Brain microvascular endothelial cell (primary cell): ENCODE measurements around the gene PTCH1.

ENCODE experiments used
- DNase-seq: peaks from one replicate; pipeline ENCODE4 v3.0.0-alpha.2; 2020
- H3K27ac ChIP-seq: fragments of 250-450 bp; sonication (Bioruptor Pico); 2 replicates; pipeline ENCODE4 v1.5.1; 2020; ENCODE audit warnings: mild to moderate bottlenecking, moderate library complexity
- H3K27me3 ChIP-seq: fragments of 250-450 bp; sonication (Bioruptor Pico); replicated peaks from 2 replicates; pipeline ENCODE4 v1.5.1; 2020; ENCODE audit warnings: mild to moderate bottlenecking
- H3K36me3 ChIP-seq: fragments of 250-450 bp; sonication (Bioruptor Pico); replicated peaks from 2 replicates; pipeline ENCODE4 v1.5.1; 2020; ENCODE audit warnings: mild to moderate bottlenecking
- H3K4me3 ChIP-seq: 2 replicates; pipeline ENCODE4 v1.5.1; 2011; ENCODE audit warnings: low read depth, mild to moderate bottlenecking, control low read depth, low read length, moderate library complexity
- in situ Hi-C: cut with HindIII; loops from 2 replicates; pipeline ENCODE4 v1.10.0; 2017; ENCODE audit warnings: low sequenced_read_pairs, low pct_ligation_motif_present
- TF ChIP-seq, protein P1 (sequence below): IDR thresholded peaks from 2 replicates; pipeline ENCODE4 v1.5.1; 2011; ENCODE audit warnings: low read depth, mild to moderate bottlenecking, moderate library complexity, low read length, control low read depth, inconsistent platforms; ENCODE audit errors: missing control alignments

PTCH1 gene

DNA sequence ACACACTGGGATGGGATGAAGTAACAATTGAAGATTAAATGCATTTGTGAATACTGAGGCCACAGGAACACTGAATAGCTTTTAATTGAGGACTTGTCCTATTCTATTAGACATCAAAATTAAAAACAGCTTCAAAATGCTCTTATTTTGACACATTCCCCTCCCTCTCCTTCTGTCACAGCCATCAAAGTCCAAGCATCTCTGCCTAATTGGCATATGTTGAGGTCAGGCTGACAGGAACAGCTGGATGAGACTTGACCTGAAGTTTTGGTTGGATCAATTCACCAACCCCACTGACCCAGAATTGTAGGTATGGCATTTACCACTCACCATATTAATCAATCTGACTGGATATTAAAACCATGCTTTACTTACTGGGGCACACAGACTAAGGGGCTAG lies 96.3 kb downstream of the PTCH1 start:
- Histone ChIP-seq H3K27me3 (no peaks in the 10 kb centered on the region), H3K36me3 (no peaks in the 10 kb centered on the region), H3K4me3 (no peak overlapping the region), H3K27ac (no peak overlapping the region)
- DNase-seq = no peak
- TF ChIP-seq, protein P1, sequence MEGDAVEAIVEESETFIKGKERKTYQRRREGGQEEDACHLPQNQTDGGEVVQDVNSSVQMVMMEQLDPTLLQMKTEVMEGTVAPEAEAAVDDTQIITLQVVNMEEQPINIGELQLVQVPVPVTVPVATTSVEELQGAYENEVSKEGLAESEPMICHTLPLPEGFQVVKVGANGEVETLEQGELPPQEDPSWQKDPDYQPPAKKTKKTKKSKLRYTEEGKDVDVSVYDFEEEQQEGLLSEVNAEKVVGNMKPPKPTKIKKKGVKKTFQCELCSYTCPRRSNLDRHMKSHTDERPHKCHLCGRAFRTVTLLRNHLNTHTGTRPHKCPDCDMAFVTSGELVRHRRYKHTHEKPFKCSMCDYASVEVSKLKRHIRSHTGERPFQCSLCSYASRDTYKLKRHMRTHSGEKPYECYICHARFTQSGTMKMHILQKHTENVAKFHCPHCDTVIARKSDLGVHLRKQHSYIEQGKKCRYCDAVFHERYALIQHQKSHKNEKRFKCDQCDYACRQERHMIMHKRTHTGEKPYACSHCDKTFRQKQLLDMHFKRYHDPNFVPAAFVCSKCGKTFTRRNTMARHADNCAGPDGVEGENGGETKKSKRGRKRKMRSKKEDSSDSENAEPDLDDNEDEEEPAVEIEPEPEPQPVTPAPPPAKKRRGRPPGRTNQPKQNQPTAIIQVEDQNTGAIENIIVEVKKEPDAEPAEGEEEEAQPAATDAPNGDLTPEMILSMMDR = no peak
- in situ Hi-C loops = no loop called here

DNA sequence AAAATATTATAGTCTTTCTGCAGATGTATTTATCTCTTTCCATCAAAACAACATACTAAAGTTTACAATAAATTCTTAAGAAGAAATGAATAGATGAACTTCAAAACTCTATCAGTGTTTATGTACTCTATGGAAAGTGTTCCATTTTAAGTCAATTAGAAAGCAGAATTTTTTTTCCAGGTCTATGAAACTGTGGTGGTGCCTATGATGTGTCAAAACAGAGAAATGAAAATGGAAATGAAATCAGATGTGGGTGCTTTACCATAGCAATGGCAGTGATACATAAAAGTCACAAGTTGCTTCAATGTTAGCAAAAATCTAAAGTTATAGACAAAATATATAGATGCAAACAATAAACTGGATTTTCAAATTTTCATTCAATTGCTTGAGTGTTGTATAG lies 97.3 kb downstream of the PTCH1 start:
- in situ Hi-C loops = no loop called here
- TF ChIP-seq, protein P1 = no peak

GRCh38 chr9:95415158-95415557 lies 101.6 kb downstream of the PTCH1 start:
- Histone ChIP-seq H3K36me3 (no peaks in the 10 kb centered on the region), H3K27me3 (no peaks in the 10 kb centered on the region), H3K27ac (no peak overlapping the region), H3K4me3 (no peak overlapping the region)
- TF ChIP-seq, protein P1 = no peak
- in situ Hi-C loops = no loop called here
- no peak for DNase-seq

More for the DNA sequence above, 97.3 kb downstream of the PTCH1 start:
- Histone ChIP-seq H3K4me3 (no peak overlapping the region), H3K27me3 (no peaks in the 10 kb centered on the region), H3K36me3 (no peaks in the 10 kb centered on the region), H3K27ac (no peak overlapping the region)
- no peak for DNase-seq

- Histone ChIP-seq H3K27ac (no peak overlapping the region), H3K27me3 (no peaks in the 10 kb centered on the region), H3K36me3 (no peaks in the 10 kb centered on the region), H3K4me3 (no peak overlapping the region)
- no peak for DNase-seq
- TF ChIP-seq, protein P1 = no peak
- in situ Hi-C loops = no loop called here
Measured at GRCh38 chr9:95413793-95414192, 103.0 kb downstream of the PTCH1 start.

DNA sequence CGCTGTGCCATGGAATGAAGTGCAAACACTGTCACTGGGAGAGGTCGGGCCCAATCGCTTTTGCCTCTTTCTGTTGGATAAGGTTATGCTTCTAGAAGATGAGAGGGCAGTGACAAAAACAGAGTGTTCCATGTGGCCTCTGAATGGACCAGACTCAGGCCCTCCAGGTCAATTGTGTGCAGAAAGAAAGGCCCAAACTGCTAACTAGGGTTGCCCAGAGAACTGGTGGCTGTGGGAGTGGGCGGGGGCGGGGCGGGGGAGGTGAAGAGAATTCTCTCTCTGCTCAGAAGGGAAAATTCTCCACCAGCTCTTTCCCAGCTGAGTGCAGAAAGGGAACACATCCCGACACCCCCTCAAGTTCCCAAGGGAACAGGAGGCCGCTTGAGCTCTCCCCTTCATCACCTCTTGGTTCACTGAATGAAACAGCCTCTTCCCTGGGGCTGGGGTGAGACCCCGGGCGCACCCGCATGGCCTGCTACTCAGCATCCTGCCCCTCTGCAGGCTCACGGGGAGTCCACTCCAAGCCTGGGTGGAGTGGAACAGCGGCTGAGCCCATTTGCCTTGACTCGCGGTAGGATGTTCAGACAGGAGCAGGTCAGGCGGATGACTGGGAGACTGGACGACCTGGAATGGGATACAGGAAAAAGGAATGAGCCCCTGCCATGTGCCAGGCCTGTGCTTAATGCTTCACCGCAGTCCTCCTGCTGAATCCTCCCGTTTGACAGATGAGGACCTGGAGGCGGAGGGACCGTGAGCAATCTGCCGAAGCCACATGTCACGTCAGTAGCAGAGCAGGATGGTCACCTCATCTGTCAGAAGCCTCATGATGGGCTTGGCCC lies 105.5 kb downstream of the PTCH1 start:
- TF ChIP-seq, protein P1 = no peak
- in situ Hi-C loops = no loop called here

More for the DNA sequence above, 105.5 kb downstream of the PTCH1 start:
- Histone ChIP-seq H3K4me3 (no peak overlapping the region), H3K27ac (no peak overlapping the region), H3K36me3 (no peaks in the 10 kb centered on the region), H3K27me3 (no peaks in the 10 kb centered on the region)
- no peak for DNase-seq
